Measurements from ENCODE around the gene GPR4. TPM values are rescaled to one million over a fixed set of nuclear protein-coding genes. Genes with fewer than 3 reads are reported as not detected.

The GPR4 gene
- total RNA-seq, 1 experiment from 2014 or later = 0.07 TPM

DNA sequence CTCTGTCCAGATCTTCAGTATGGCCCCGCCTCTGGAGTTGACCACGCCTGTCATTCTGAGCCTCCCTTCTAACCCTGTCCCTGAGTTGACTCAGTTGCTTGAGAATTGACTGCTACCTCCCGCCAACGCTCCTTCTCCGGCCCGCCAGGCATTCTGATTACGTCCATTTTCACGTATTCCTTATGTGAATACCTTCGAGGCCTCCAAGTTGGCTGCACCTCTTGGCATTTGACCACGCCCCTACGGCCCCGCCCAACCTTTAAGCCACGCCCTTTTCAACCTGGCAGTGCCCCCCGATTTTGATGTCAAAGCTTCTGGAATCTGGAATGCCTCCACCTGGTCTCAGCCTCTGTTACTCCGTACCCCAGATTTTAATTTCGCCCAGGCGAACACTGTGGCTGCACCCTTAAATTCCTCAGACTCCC, 38.8 kb upstream of the GPR4 start:
- H2AK5ac ChIP-seq (ENCODE audit: insufficient read length, low read length) = no peak overlapping the region
- no peak overlapping the region for H3K18ac ChIP-seq (ENCODE audit: insufficient read length, low read depth, low read length)
- peak overlapping the region; percentile 60 to 79 for H3K4me3 Mint-ChIP-seq
- peak overlapping the region; percentile 91 for H2AFZ ChIP-seq (ENCODE audit: low read length)
- peaks cover 3% of the 10 kb centered on the region; the same call in 1 of the 2 replicates for H3K4me1 ChIP-seq (ENCODE audit: insufficient read depth, low read length)
- H3T11ph ChIP-seq (ENCODE audit: low read length) = no peak overlapping the region
- H3K79me1 ChIP-seq (ENCODE audit: insufficient read depth, low read depth, low read length, poor library complexity, severe bottlenecking) = no peaks in the 10 kb centered on the region
- H3K36me3 Mint-ChIP-seq (ENCODE audit: insufficient read depth in 1 of 3, low read depth in 3 of 3) = no peaks in the 10 kb centered on the region; a peak in 1 of 7 replicates
- H2BK120ac ChIP-seq (ENCODE audit: low read depth, low read length, poor library complexity, severe bottlenecking) = no peak overlapping the region
- H3K9ac ChIP-seq (ENCODE audit: extremely low read depth, insufficient read length, low read length) = no peak overlapping the region
- no peaks in the 10 kb centered on the region for H3K79me2 ChIP-seq (ENCODE audit: insufficient read depth, low read length)
- H3K56ac ChIP-seq (ENCODE audit: insufficient read length, low read depth, low read length) = no peak overlapping the region
- no peak overlapping the region for H3K23ac ChIP-seq (ENCODE audit: insufficient read length, low read depth, low read length)
- peak overlapping the region; percentile 90 for H3K4me2 ChIP-seq (ENCODE audit: insufficient read depth, insufficient read length, low read length)
- no peaks in the 10 kb centered on the region for H3K27me3 ChIP-seq (ENCODE audit: insufficient read depth, low read length)
- peak; percentile 86 for DNase-seq
- H3K27me3 Mint-ChIP-seq (ENCODE audit: low read depth) = peaks cover 6% of the 10 kb centered on the region
- H3K9me3 ChIP-seq (ENCODE audit: control insufficient read depth, low read depth, low read length) = no peaks in the 10 kb centered on the region
- peak overlapping the region; percentile 44 to 93 (median 49); a peak in 5 of 7 replicates for H3K27ac Mint-ChIP-seq
- TF ChIP-seq, protein P1, sequence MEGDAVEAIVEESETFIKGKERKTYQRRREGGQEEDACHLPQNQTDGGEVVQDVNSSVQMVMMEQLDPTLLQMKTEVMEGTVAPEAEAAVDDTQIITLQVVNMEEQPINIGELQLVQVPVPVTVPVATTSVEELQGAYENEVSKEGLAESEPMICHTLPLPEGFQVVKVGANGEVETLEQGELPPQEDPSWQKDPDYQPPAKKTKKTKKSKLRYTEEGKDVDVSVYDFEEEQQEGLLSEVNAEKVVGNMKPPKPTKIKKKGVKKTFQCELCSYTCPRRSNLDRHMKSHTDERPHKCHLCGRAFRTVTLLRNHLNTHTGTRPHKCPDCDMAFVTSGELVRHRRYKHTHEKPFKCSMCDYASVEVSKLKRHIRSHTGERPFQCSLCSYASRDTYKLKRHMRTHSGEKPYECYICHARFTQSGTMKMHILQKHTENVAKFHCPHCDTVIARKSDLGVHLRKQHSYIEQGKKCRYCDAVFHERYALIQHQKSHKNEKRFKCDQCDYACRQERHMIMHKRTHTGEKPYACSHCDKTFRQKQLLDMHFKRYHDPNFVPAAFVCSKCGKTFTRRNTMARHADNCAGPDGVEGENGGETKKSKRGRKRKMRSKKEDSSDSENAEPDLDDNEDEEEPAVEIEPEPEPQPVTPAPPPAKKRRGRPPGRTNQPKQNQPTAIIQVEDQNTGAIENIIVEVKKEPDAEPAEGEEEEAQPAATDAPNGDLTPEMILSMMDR (conservative IDR thresholded peaks at IDR 0.05) = no peak
- H2BK15ac ChIP-seq (ENCODE audit: low read depth, low read length) = no peak overlapping the region
- no peak overlapping the region for H3K27ac ChIP-seq (ENCODE audit: insufficient read length, low read depth, low read length)
- no peak overlapping the region for H2BK5ac ChIP-seq (ENCODE audit: insufficient read length, low read length)
- no peak overlapping the region for H4K5ac ChIP-seq (ENCODE audit: insufficient read length, low read depth, low read length)
- no peak overlapping the region for H2BK20ac ChIP-seq (ENCODE audit: low read depth, low read length, poor library complexity, severe bottlenecking)
- peaks cover 21% of the 10 kb centered on the region for H3K23me2 ChIP-seq (ENCODE audit: insufficient read length, low read depth, low read length, poor library complexity, severe bottlenecking)
- peaks cover 32 to 45% of the 10 kb centered on the region in 2 experiments for H3K4me1 Mint-ChIP-seq
- H3K14ac ChIP-seq (ENCODE audit: insufficient read depth, low read length) = no peak overlapping the region
- WGBS (ENCODE audit: extremely low coverage, insufficient read length, low lambda C conversion rate) = no CpG with 5 or more reads among the region's 17 CpGs
- H3K4ac ChIP-seq (ENCODE audit: low read depth, low read length) = no peak overlapping the region
- no peaks in the 10 kb centered on the region for H4K20me1 ChIP-seq (ENCODE audit: control insufficient read depth, insufficient read depth, insufficient read length)
- no peak overlapping the region for H4K91ac ChIP-seq (ENCODE audit: insufficient read length, low read depth, low read length)
- no peaks in the 10 kb centered on the region for H3K9me3 Mint-ChIP-seq
- no peak overlapping the region for H4K8ac ChIP-seq (replicated peaks; ENCODE audit: insufficient read length, low read depth, low read length)
- no peak overlapping the region for H2BK12ac ChIP-seq (ENCODE audit: insufficient read length, low read depth, low read length)
